Activated T-cell treated with anti-CD3 and anti-CD28 coated beads for 4 hours (primary cell): Measurements from ENCODE around the gene FGF11.
"Not testable (repeated sequence)": the region's sequence is repeated elsewhere in the genome, so short reads cannot be mapped to it uniquely, and the experiment has no call there.

ENCODE experiments used
- DNase-seq: peaks from one replicate; pipeline ENCODE4 v3.0.0-alpha.2; 2020

FGF11 gene

GRCh38 chr17:7464081-7464480 lies 24.8 kb downstream of the FGF11 start:
- no peak for DNase-seq

DNA sequence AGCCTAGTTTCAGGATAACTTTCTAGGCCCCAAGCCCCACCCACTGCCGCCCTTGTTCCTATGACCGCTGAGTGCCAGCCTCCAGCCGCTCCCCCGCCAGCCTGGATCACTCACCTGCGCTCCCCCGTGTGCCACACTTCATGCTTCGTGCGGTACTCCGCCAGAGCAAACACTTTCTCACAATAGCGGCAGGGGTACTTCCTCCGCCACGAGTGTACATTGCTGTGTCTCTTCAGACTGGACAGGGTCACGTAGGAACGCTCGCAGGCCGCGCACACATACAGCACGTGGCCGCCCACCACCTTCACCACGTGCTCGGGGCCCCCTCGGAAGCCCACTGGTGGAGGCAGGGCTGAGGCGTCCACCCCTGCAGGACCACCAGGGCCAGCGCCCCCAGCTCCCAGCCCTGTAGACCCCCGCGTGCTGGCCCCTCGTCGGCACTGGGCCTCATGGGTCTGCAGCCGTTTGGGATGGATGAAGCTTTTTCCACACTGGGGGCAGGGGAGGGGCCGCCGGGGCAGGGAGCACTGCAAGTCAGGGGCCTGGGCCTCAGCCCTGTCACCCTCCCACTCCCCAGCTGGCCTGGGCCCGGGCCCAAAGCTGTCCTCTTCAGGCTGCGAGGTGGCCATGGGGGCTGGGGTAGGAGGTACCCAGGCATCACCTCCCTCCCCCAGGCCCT lies 26.4 kb downstream of the FGF11 start:
- DNase-seq = no peak

GRCh38 chr17:7466318-7466638 lies 27.0 kb downstream of the FGF11 start:
- DNase-seq = no peak

DNA sequence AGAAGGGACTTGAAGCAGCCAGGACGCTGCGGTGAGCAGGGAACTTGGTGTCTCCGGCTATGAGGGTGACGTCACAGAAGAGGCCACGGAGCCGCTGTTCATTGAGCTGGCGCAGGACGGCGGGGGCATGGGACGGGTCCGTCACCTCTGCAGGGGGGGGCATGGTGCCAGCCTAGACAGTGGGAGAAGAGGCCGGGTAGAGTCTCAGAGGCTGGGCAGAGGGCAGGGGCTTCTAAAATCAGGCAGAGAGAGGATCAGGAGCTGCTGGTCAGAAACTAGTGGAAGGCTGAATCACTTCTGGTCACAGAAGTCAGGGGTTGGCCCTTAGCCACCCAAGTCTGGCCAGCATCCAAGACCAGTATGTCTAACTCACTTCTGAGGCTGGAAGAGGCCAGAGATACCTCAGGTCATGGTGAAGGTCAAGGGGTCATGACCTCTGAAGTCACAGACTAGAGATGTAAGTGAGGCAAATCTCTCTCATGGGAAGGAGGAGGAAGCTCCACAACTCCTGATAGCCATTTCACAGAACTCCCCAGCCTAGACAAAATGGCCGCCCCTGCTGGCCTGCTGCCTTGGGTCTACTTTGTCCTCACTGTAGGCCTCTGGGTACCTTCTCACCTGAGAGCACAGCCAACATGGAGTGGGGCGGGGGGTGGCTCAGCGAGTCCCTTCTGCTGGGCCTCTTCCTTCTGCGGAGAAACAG lies 27.5 kb downstream of the FGF11 start:
- no peak for DNase-seq

- no peak for DNase-seq
These were observed 28.2 kb downstream of the FGF11 start for GRCh38 chr17:7467498-7467897.

DNA sequence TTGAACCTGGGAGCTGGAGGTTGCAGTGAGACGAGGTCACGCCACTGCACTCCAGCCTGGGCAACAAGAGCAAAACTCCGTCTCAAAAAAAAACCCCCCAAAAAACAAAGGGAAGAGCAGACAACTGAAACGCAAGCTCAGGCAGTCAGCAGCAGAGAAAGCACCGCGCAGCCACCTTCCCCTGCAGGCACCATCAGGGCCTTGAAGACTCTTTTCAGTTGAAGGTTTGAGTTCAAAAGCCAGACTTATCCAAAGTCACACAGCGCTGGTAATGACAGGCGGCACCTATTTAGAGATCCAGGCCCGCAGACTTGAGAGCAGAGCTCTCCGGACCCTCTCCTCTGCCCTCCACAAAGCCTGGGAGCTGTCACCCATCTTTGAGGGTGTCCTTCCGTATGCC lies 29.0 kb downstream of the FGF11 start:
- DNase-seq = no peak

- no peak for DNase-seq
These were observed 29.6 kb downstream of the FGF11 start for GRCh38 chr17:7468804-7469389.

- not testable (repeated sequence) for DNase-seq
These were observed 30.5 kb downstream of the FGF11 start for GRCh38 chr17:7469843-7470242.

DNA sequence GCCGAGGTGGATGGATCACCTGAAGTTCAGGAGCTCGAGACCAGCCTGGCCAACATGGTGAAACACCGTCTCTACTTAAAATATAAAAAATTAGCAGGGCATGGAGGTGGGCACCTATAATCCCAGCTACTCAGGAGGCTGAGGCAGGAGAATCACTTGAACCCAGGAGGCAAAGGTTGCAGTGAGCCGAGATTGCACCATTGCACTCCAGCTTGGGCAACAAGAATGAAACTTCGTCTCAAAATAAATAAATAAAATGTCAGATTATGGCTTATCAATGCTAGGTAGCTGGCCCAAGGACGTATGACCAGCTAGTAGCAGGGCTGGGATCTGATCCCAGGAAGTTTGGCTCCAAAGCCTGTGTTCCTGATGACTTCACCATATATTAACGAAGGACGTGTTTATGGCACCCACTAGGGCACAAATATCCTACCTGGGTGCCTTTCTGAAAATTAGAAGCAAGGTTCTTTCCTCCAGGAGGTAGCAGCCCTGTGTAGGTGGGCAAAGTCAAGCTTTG lies 31.2 kb downstream of the FGF11 start:
- not testable (repeated sequence) for DNase-seq

GRCh38 chr17:7471729-7472128 lies 32.4 kb downstream of the FGF11 start:
- no peak for DNase-seq

- DNase-seq = not testable (repeated sequence)
These were observed 35.5 kb downstream of the FGF11 start for GRCh38 chr17:7474767-7475166.

GRCh38 chr17:7475764-7476422 lies 36.6 kb downstream of the FGF11 start:
- no peak for DNase-seq

DNA sequence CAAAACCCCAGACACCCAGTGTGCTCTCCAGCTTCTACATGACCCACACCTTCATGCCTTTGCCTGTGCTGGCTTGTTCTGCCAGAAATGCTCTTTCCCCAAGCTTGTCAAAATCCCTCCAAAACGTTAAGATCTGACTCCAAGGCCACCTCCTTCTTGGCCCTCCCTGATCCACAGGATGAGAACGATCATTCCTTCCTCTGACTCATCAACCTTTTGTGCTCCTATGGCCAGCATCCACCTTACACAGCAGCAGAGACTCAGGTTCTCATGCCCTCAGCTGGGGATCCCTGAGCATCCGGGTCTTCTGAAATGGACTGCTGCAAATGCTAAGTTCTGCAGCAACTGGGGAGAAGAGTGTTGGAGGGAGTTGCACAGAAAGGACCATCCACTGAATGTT lies 37.2 kb downstream of the FGF11 start:
- no peak for DNase-seq

- DNase-seq = no peak
These were observed 37.6 kb downstream of the FGF11 start for GRCh38 chr17:7476951-7477350.

GRCh38 chr17:7477392-7478275 lies 38.3 kb downstream of the FGF11 start:
- DNase-seq = no peak

DNA sequence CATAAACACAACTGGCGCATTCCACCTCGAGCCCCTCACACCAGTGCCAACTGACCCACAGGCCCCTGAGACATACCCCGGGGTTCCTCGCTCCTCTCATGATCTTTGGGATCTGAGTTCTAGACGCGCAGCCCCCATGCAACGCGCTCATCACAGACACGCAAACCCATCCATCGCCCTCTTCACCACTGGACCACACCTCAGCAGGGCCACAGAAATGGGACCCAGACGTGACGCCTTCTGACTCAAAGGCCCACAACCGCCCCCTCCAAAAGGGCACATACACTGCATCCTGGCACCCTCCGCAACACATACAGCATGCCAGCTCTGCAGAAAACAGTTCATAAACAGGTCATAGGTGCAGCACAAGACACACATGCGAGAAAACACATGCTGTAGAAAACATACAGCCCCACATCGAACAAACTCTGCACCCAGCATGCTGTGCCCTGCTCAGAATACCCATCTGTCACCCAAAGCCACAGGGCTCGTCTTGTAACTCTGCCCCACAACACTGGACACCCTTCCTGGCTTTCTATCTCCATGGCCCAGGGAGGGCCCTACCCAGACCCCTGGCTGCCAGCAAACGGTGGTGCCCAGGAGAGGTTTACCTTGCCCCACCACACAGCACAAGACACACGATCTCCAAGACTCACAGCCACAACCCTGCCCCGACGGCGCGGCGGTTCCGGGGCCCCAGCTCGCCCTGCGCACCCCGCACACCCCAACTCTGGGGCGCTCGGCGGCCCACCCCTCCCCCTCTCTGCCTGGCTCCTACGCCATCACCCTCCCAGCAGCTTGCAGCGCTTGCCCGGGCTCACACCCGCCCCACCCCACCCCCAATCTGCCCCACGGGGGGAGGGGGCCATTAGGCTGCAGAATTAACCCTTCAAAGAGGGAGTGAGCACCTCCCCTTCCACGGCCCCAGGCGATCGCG lies 39.2 kb downstream of the FGF11 start:
- DNase-seq = peak; percentile 33

- DNase-seq = peak; percentile 50
These were observed 40.1 kb downstream of the FGF11 start, which contains the start of gene ZBTB4 for GRCh38 chr17:7479213-7480088. Gene ZBTB4, minus strand, starts transcription at chr17:7479631. Its CDS starts 12,830 bp downstream, at chr17:7466801.

DNA sequence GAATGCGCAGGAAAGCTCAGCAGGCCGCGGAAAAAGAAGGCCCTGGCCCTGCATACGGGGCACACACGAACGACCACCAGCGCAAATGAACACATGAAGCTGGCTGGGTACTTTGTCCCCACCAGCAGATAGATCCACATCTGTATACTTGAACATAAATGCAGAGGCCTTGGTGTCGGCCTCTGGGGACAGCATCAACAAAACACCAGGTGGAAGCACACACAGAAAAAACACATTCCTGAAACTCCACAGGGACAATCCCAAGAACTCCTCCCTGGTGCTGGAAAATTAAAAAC lies 40.7 kb downstream of the FGF11 start:
- DNase-seq = no peak

- DNase-seq = not testable (repeated sequence)
These were observed 42.0 kb downstream of the FGF11 start, which contains the start of gene SLC35G6 for GRCh38 chr17:7481275-7481674. Gene SLC35G6, plus strand, starts transcription at chr17:7481446. Its CDS starts 71 bp downstream, at chr17:7481517.
